Ovary (tissue), 3 donors: ENCODE measurements around the gene TYW1.
"Not testable (repeated sequence)": the region's sequence is repeated elsewhere in the genome, so short reads cannot be mapped to it uniquely, and the experiment has no call there.

Source experiments
- EP300 ChIP-seq: sonication (generic); formaldehyde crosslinking; IDR thresholded peaks from one replicate; pipeline ENCODE4 v1.6.1; 2017; ENCODE audit warnings: antibody characterized with exemption
- POLR2A ChIP-seq: fragments of 450-650 bp; IDR thresholded peaks from one replicate; pipeline ENCODE4 v1.6.1; 2017; ENCODE audit warnings: antibody characterized with exemption, mild to moderate bottlenecking, moderate library complexity
- TF ChIP-seq, protein P1 (sequence below), 3 donors: fragments of 450-650 bp in 2 of 3; fragments of 200-600 bp in 1 of 3; IDR thresholded peaks; one replicate each; pipeline versions ENCODE4 v1.5.1 to v1.8.0; 2016 to 2022; ENCODE audit warnings: antibody characterized with exemption in 3 of 3, mild to moderate bottlenecking in 1 of 3
- donor health status: DM: no; HTN: no; CAD: no.

GRCh38 chr7:67049908-67050307, 53.3 kb downstream of the TYW1 start:
- TF ChIP-seq, protein P1, sequence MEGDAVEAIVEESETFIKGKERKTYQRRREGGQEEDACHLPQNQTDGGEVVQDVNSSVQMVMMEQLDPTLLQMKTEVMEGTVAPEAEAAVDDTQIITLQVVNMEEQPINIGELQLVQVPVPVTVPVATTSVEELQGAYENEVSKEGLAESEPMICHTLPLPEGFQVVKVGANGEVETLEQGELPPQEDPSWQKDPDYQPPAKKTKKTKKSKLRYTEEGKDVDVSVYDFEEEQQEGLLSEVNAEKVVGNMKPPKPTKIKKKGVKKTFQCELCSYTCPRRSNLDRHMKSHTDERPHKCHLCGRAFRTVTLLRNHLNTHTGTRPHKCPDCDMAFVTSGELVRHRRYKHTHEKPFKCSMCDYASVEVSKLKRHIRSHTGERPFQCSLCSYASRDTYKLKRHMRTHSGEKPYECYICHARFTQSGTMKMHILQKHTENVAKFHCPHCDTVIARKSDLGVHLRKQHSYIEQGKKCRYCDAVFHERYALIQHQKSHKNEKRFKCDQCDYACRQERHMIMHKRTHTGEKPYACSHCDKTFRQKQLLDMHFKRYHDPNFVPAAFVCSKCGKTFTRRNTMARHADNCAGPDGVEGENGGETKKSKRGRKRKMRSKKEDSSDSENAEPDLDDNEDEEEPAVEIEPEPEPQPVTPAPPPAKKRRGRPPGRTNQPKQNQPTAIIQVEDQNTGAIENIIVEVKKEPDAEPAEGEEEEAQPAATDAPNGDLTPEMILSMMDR (IDR thresholded peaks at IDR 0.05), result not testable (repeated sequence)
- TF ChIP-seq POLR2A, EP300: not testable (repeated sequence)
